Measurements from ENCODE around the gene VANGL1.

The VANGL1 gene

DNA sequence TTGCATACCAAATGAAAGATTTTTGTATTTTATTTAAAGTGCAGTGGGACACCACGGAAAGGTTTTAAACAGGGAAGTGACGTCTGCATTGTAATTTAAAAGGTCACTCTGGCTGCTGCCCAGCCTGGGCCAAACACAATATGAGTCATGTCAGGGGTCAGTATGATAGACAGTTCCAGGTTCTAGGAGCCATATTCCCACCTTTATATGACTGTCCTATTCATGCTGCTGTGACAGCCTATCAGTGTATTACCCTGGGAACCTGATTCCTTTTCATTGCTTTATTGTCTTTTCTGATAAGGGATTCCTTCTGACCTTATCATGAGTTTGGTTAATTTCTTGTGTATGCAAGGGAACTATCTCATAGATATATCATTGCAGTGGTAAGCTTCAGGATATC is 5.3 kb downstream of the VANGL1 start:
- no peak for DNase-seq

DNA sequence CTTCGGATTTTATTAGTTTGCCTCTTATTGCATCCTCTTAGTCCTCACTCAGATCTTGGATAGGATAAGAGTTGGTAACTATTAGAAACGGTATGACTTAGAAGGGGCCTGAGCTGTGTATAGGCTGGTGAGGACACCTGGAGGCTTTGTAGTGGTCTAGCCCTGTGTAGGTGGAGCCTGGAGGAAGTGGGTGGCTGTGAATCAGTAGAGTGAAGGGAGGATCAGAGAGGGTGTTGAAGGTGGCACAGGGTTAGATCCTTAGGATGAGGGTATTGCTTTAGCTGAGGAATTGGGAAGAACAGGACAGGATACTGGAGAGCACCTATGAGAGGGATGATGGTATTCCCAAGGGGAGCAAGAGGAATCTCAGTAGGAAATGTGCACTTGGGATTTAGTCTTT is 5.7 kb downstream of the VANGL1 start:
- DNase-seq, result no peak

DNA sequence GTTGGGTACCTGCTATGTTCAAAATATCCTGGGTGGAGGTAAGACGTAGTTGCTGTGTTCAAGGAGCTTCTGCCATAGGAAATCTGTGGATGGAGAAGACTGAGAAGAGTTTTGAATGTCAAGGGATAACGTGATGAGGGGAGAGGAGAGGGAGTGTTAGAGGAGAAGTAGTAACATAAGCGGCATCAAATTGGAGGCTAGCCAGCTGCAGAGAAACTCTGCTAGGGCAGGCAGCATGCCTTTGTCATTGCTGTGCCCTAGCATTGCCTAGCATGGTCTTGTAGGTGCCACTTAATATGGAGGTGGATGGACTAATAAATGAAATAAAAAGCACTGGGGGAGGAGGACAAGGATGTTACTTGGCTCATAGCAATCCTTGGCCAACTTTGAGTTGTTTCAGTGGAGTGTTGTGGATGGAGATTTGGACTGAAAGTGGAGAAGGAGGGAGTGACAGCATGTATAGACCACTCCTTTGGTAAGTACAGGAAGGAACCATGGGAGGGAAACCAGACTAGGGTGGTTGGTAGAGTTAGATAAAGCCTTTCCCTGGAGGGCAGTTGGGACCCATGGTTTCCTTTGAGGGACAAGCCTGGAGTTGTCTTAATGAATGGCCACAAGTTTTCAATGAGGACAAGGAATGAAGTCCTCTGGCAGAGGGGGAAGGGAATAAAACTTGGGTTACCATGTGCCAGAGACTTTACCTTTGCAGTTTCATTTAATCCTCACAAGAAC is 6.3 kb downstream of the VANGL1 start:
- DNase-seq, result peak; percentile 65

DNA sequence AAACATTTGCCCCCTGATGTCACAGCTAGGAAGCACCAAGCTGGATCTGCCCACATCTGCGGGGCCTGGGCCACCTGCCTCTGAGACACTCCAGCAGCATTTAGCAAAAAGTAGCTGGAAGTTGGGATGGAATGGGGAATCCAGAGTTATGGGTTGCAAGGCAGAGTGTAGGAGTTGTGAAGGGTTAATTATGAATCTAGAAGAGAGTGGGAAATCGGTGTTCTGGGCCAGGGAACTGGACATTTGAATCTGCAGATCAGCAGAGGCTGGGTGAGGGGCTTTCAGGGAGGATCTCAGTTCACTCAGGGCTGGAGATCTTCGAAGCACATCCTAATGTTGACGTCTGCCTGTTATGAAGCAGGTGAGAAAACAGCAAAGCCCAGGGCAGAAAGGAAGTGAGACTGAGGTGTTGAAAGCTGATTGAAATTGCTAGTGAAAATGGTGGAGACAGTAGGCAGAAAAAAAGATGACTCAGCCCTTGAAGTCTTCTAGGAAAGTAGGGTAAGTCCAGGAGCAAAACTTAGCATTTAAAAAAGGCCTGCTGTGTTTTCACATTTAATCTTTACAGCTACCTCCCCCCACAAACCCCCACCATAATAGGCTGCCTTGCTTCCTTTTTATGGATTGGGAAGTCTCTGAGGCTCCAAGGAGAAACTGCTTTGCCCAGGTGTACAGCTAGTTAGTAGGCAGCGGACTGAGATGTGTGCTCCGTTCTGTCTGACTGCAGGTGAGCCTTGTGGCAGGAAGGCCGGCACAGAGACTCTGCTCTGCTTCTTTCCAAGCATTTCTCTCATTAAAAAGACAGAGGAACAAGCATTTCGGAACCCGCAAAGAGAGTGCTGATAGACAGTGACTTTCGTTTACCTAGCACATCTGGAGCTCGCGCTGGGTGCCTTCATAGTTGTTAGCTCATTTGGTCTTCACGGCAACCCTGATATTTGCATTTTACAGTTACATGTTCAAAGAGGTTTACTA is 7.2 kb downstream of the VANGL1 start:
- DNase-seq, result no peak

GRCh38 chr1:115649964-115650363 is 8.2 kb downstream of the VANGL1 start:
- no peak for DNase-seq

GRCh38 chr1:115650961-115651360 is 9.2 kb downstream of the VANGL1 start:
- peak; percentile 66 for DNase-seq

- DNase-seq, result no peak
Observed at GRCh38 chr1:115651391-115651790, 9.6 kb downstream of the VANGL1 start.

DNA sequence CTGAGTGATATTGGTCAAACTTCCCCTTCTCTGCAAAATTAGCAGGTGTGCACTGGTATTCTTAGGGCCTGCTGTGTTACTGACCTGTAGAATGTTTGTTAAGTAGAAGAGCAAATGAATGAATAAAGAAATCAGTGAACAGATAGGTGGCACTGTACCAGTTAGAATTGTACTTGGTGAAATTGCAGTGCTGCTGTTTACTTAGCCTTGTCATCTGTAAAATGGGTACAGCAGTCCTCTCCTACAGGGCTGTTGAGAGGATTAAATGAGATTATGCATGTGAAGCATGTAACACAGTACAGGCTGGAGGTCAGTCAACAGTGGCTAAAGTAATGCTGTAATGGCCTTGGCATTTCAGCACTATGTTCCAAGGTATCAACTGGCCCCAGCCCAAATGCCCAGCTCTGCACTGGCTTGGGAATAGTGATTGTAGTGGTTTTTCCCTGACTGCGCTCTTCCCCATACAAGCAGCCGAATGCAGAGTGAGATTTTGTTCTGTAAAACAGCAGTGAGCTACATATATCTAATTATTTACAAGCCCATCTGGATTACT is 10.5 kb downstream of the VANGL1 start:
- peak; percentile 32 for DNase-seq

- peak; percentile 64 for DNase-seq
Observed at GRCh38 chr1:115654125-115654524, 12.4 kb downstream of the VANGL1 start.

GRCh38 chr1:115654663-115655305 is 13.0 kb downstream of the VANGL1 start:
- no peak for DNase-seq

GRCh38 chr1:115655306-115655663 is 13.5 kb downstream of the VANGL1 start:
- peak; percentile 86 for DNase-seq

- no peak for DNase-seq
Observed at GRCh38 chr1:115655916-115656315, 14.1 kb downstream of the VANGL1 start.

DNA sequence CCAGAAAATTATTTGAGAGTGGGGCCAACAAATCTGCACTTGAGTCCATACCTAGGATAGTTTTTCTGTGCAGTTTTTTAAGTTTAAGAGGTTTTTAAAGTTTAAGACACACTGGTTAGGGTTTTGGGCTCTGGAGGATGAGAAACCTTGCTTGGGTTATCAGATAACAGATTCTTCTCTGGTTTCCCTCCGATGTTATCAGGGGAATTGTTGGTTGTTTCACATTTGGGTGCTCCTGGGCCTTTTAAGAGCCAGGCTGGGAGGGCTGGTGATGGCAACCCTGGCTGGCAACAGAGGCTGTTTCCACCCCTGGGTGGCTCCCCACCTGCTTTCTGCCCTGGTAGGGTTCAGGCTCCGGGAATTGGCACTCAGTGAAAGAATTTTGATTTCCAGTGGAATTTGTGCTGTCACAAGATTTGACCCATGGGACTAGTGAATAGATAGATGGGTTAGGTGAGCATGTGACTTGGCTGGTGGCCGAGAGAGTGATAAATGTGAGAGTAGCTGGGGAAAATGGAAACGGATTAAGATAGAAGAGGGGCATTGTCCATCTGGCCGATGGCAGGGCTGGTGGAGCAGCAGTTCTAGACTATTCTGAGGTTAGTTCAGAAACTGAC is 14.8 kb downstream of the VANGL1 start:
- no peak for DNase-seq

DNA sequence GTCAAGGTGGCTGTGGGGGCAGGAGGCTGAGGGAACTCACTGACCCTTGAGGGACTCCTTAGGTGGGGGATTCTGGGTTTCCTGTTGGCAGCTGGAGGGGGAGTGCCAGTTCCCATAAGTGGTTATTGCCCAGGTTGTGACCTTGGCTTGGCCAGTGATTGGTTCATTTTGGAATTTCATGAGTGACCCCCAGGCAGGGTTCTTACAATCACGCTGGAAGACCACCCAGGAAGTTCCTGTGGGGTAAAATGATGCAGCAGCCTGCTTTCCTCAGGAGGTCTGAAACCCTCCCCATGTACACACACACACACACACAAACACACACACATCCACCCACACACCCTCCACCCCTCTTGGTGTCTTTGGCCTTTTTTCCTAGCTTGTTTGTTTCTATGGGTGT is 16.9 kb downstream of the VANGL1 start:
- DNase-seq, result no peak

DNA sequence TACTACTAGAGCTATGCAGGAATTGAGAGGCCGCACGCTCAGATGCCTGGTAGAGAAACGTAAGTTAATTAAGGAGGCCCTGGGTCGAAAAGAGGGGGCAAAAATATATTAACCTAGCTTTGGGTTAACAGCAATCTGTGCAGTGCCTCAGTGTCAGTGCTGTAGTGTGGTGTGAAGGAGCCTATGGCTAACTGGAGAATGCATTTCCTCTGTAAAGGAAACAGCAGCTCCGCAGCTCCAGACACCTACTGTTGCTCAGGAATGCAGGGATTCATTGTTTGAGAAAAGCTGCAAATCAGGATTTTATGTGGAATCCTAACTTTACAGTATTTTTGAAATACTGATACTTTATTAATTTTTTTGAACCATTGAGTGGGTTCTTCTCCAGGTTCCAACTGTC is 18.4 kb downstream of the VANGL1 start:
- no peak for DNase-seq

GRCh38 chr1:115661157-115661556 is 19.4 kb downstream of the VANGL1 start:
- no peak for DNase-seq

DNA sequence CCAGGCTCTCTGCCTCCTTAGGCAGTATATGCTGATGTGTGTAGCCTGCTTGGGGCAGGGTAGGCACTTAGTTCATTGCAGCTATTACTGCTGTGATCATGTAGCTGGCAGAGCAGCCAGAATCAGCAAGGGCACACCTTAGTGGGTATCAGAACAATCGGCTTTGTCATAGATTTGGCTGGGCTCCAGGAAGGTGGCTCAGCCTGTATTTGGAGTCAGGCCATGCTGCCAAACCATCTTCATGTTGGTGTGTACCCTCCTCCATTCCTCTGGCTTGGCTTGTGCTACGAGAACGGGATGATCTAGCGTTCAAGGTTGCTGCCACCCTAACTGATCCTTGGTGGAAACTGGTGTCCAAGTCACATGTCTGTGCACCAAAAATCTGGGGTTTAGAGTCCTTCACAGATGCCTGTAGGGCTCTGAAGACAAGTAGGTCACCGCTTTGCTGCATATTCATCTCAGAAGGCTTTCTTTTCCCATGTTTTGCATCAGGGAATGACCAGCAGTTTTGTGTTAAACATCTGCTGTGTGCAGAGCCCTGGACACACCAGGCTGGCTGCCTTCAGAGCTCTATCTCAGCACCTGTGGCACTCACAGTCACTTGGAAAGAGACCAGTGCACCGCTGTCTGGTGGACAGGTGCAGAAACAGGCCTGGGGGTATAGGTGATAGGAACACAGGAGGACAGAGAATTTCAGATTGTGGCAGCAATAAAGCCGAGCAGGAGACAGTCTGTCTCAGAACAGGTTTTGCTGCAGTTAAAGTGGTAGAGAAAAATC is 23.7 kb downstream of the VANGL1 start:
- DNase-seq, result peak; percentile 38

DNA sequence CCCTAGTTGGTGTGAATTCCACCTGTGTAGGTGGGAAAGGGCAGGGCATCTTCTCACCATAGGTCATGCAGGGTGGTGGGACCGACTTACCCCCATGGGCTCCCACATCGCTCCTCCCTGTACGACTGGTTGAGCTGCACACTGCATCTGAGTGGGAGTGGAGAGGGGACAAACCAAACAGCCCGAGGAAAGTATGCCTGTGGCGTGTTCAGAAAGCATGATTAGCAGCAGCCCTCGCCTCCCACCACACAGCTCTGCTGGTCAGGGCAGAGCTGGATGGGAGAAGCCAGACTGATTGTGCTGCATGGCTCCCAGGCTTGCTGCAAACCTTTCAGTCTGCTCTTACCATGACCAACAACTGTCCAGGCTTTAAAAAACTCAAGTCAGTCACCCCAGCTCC is 24.4 kb downstream of the VANGL1 start:
- no peak for DNase-seq

- no peak for DNase-seq
Observed at GRCh38 chr1:115666702-115667101, 24.9 kb downstream of the VANGL1 start.

- DNase-seq, result no peak
Observed at GRCh38 chr1:115668579-115668978, 26.8 kb downstream of the VANGL1 start.

DNA sequence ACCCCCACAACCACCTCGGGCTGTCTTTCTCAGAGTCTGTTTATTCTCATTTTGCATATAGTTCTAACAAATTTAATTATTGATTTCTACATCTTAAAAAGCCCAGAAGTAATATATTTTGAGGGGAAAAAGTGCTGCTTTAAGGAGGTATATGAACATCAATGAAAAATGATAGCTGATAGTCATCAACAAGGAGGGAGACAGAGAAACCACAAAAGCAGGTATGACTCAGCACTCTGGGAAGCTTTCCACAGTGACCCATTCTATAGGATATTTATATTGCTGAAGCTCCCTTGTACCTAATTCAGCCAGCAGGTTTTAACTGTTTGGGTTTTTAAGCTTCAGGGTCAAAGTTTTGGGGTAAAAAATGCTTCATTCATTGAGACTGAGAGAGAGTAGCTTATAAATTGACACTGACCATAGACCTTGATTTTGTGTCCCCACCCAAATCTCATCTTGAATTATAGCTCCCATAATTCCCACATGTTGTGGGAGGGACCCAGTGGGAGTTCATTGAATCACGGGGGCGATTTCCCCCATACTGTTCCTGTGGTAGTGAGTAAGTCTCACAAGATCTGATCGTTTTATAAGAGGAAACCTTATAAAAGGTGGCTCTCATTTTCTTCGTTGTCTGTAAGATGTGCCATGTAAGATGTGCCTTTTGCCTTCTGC is 27.4 kb downstream of the VANGL1 start:
- DNase-seq, result peak; percentile 65
